Fibroblast of lung (primary cell): ENCODE results near the gene SHROOM3.

Experiments used
- CTCF ChIP-seq, 2 donors: IDR thresholded peaks in 1 of 2; conservative IDR thresholded peaks in 1 of 2; 1 replicate in 1 of 2; 2 replicates in 1 of 2; pipeline ENCODE4 v1.5.1; 2011 to 2012; ENCODE audit warnings: low read length in 2 of 2, control low read depth in 1 of 2, inconsistent platforms in 1 of 2, low read depth in 1 of 2, mild to moderate bottlenecking in 1 of 2
- EZH2 ChIP-seq: IDR thresholded peaks from 2 replicates; pipeline ENCODE4 v1.5.1; 2012; ENCODE audit warnings: low read length, control low read depth, mild to moderate bottlenecking; ENCODE audit errors: missing control alignments

GRCh38 chr4:76569225-76569624, 134.2 kb downstream of the SHROOM3 start:
- TF ChIP-seq EZH2 = no peak
- no peak for TF ChIP-seq CTCF (conservative IDR thresholded peaks at IDR 0.05 in 1 of 2, IDR thresholded peaks at IDR 0.05 in 1 of 2; ENCODE audit: low read depth in 1 of 2, low read length in 2 of 2)
